IMR-90 (cell line): Measurements from ENCODE around the gene TENM4. TPM values are rescaled to one million over a fixed set of nuclear protein-coding genes. Genes with fewer than 3 reads are reported as not detected.

Experiments
- ATAC-seq: fragments of 200-7000 bp; cut with Tn5 transposase; 2 replicates; pipeline ENCODE4 v1.9.1; 2020; ENCODE audit warnings: low read depth, mild to moderate bottlenecking, moderate library complexity
- BruUV-seq: library from RNA; stranded (reverse); fragments of 400-500 nt; replicated peaks from 2 replicates; lab custom pipeline; 2021; lab: Mats Ljungman, UMichigan
- CTCF ChIA-PET: fragments of 300-600 bp; formaldehyde crosslinking; extraction: SDS; loops from one replicate; lab custom pipeline; 2021; ENCODE audit warnings: antibody characterized with exemption; lab: Yijun Ruan, JAX
- POLR2A ChIA-PET: fragments of 300-600 bp; sonication (Branson Sonifier 250); formaldehyde crosslinking; loops from one replicate; lab custom pipeline; 2022; ENCODE audit warnings: antibody characterized with exemption; ENCODE audit not compliant: unreplicated experiment; lab: Charles Lee
- DNase-seq: peaks from one replicate; pipeline ENCODE4 v3.0.0; 2013
- H2AFZ ChIP-seq: replicated peaks from 2 replicates; pipeline ENCODE3; 2013; ENCODE audit warnings: low read length, mild to moderate bottlenecking; ENCODE audit not compliant: poor library complexity
- H2AK5ac ChIP-seq: 2 replicates; pipeline ENCODE4 v1.6.1; 2013; ENCODE audit warnings: low read depth, low read length, inconsistent platforms
- H2AK9ac ChIP-seq: replicated peaks from 2 replicates; pipeline ENCODE3; 2013; ENCODE audit warnings: mild to moderate bottlenecking, low read depth, low read length, moderate library complexity; ENCODE audit not compliant: poor library complexity
- H2BK120ac ChIP-seq: 2 replicates; pipeline ENCODE4 v1.6.1; 2013; ENCODE audit warnings: low read depth, low read length, inconsistent platforms
- H2BK15ac ChIP-seq: 3 replicates; pipeline ENCODE4 v1.6.1; 2013; ENCODE audit warnings: low read depth, low read length, inconsistent platforms
- H2BK20ac ChIP-seq: 2 replicates; pipeline ENCODE4 v1.6.1; 2013; ENCODE audit warnings: low read depth, mild to moderate bottlenecking, inconsistent platforms, low read length, moderate library complexity
- H2BK5ac ChIP-seq: 2 replicates; pipeline ENCODE4 v1.6.1; 2013; ENCODE audit warnings: mild to moderate bottlenecking, low read depth, low read length, inconsistent platforms; ENCODE audit not compliant: poor library complexity, severe bottlenecking
- H3K14ac ChIP-seq: replicated peaks from 2 replicates; pipeline ENCODE4 v1.6.1; 2013; ENCODE audit warnings: low read depth, low read length, inconsistent platforms
- H3K18ac ChIP-seq: 2 replicates; pipeline ENCODE4 v1.6.1; 2013; ENCODE audit warnings: low read depth, low read length, control low read depth
- H3K23ac ChIP-seq: 2 replicates; pipeline ENCODE4 v1.6.1; 2013; ENCODE audit warnings: low read depth, low read length, inconsistent platforms
- H3K27ac ChIP-seq: 2 replicates; pipeline ENCODE4 v1.5.1; 2013; ENCODE audit warnings: mild to moderate bottlenecking, control low read depth, low read length; ENCODE audit not compliant: insufficient read depth
- H3K27me3 ChIP-seq: 2 replicates; pipeline ENCODE4 v1.6.1; 2013; ENCODE audit warnings: low read length; ENCODE audit not compliant: control insufficient read depth, insufficient read depth
- H3K36me3 ChIP-seq: 2 replicates; pipeline ENCODE4 v1.6.1; 2013; ENCODE audit warnings: low read length, mixed read lengths; ENCODE audit not compliant: control insufficient read depth, insufficient read depth
- H3K4ac ChIP-seq: 2 replicates; pipeline ENCODE4 v1.6.1; 2013; ENCODE audit warnings: low read depth, low read length, inconsistent platforms
- H3K4me1 ChIP-seq: 2 replicates; pipeline ENCODE4 v1.6.1; 2013; ENCODE audit warnings: low read length, mixed read lengths; ENCODE audit not compliant: control insufficient read depth, insufficient read depth
- H3K4me2 ChIP-seq: 2 replicates; pipeline ENCODE4 v1.6.1; 2013; ENCODE audit warnings: low read depth, mild to moderate bottlenecking, control low read depth, low read length, moderate library complexity
- H3K4me3 ChIP-seq: 2 replicates; pipeline ENCODE4 v1.5.1; 2013; ENCODE audit warnings: low read depth, mild to moderate bottlenecking, control low read depth, low read length, moderate library complexity; ENCODE audit not compliant: insufficient read depth
- H3K56ac ChIP-seq: 2 replicates; pipeline ENCODE4 v1.6.1; 2013; ENCODE audit warnings: low read length, inconsistent platforms; ENCODE audit not compliant: insufficient read depth; ENCODE audit errors: extremely low read depth
- H3K79me1 ChIP-seq, 2 experiments: 2 replicates each; pipeline ENCODE4 v1.6.1; 2013; ENCODE audit warnings: low read length in 2 of 2, inconsistent platforms in 1 of 2, low read depth in 1 of 2
- H3K9ac ChIP-seq: 2 replicates; pipeline ENCODE4 v1.6.1; 2013; ENCODE audit warnings: low read depth, low read length, control low read depth
- H3K9me1 ChIP-seq: 2 replicates; pipeline ENCODE4 v1.6.1; 2013; ENCODE audit warnings: low read length, inconsistent platforms; ENCODE audit not compliant: insufficient read depth
- H3K9me3 ChIP-seq: 2 replicates; pipeline ENCODE4 v1.6.1; 2013; ENCODE audit warnings: low read length; ENCODE audit not compliant: control insufficient read depth, insufficient read depth
- H4K20me1 ChIP-seq: 2 replicates; pipeline ENCODE4 v1.6.1; 2013; ENCODE audit warnings: low read length, inconsistent platforms; ENCODE audit not compliant: insufficient read depth
- H4K5ac ChIP-seq: 2 replicates; pipeline ENCODE4 v1.6.1; 2013; ENCODE audit warnings: mild to moderate bottlenecking, low read depth, low read length, control low read depth
- H4K8ac ChIP-seq, 2 experiments: 2 replicates each; pipeline ENCODE4 v1.6.1; 2013; ENCODE audit warnings: low read depth in 2 of 2, low read length in 2 of 2, control low read depth in 1 of 2, inconsistent platforms in 1 of 2
- H4K91ac ChIP-seq: 2 replicates; pipeline ENCODE4 v1.6.1; 2013; ENCODE audit warnings: low read depth, low read length, inconsistent platforms; ENCODE audit not compliant: insufficient read depth
- MAFK ChIP-seq: IDR thresholded peaks from 2 replicates; pipeline ENCODE4 v1.6.1; 2012; ENCODE audit warnings: low read depth, low read length, improper control_type of control experiment
- WGBS, 2 experiments: methylation state at CpG; one replicate each; pipeline versions ENCODE4 v1.1.5 to v1.1.7; 2013; ENCODE audit warnings: missing lambda C conversion rate in 2 of 2; ENCODE audit not compliant: insufficient read length in 1 of 2; ENCODE audit errors: extremely low coverage in 2 of 2; 5-methylcytosine and 5-hydroxymethylcytosine counted together
- dilution Hi-C: fragments of 300-500 bp; cut with HindIII; formaldehyde crosslinking; loops from one replicate; pipeline ENCODE4 v1.14.3; 2018; ENCODE audit warnings: low sequenced_read_pairs; ENCODE audit not compliant: unreplicated experiment
- in situ Hi-C: fragments of 300-500 bp; cut with MboI; formaldehyde crosslinking; loops from 3 replicates; pipeline ENCODE4 v1.14.3; 2019; ENCODE audit warnings: low sequenced_read_pairs, inconsistent platforms, mixed read lengths
- intact Hi-C: fragments of 100-400 bp; cut with micrococcal nuclease; formaldehyde crosslinking; loops from 2 replicates; pipeline ENCODE4 v1.10.0; 2022
- polyA plus RNA-seq, 3 experiments: library from polyadenylated mRNA; depleted of rRNA; stranded (reverse); fragments of >200 nt; gene quantifications; 2 replicates each; pipeline ENCODE4 v1.2.3, GENCODE V29; 2012; ENCODE audit warnings: low replicate concordance in 1 of 3
- total RNA-seq: library from RNA; depleted of rRNA; stranded (reverse); fragments of >200 nt; gene quantifications from 2 replicates; pipeline ENCODE4 v1.2.3, GENCODE V29; 2012

The TENM4 gene
- total and polyA plus RNA-seq, 2 of the 4 experiments (the other 2 are of a cell fraction) = 7.4 to 9.0 TPM

- no TSS peak for BruUV-seq
- Histone ChIP-seq H4K5ac (no peak overlapping the region), H2BK20ac (no peak overlapping the region), H2AK5ac (no peak overlapping the region), H3K9me3 (no peaks in the 10 kb centered on the region), H3K18ac (no peak overlapping the region), H3K56ac (no peak overlapping the region), H3K9me1 (peaks cover 4% of the 10 kb centered on the region; the same call in 1 of the 2 replicates), H3K14ac (no peak overlapping the region), H4K8ac (no peak overlapping the region), H3K4me3 (no peak overlapping the region), H3K4ac (no peak overlapping the region), H3K23ac (no peak overlapping the region), H3K27ac (no peak overlapping the region), H3K27me3 (0 out of 2 replicates have a peak, but pooled peaks cover 3% of the 10 kb centered on the region), H4K91ac (no peak overlapping the region), H3K36me3 (no peaks in the 10 kb centered on the region), H3K4me2 (no peak overlapping the region), H2BK120ac (no peak overlapping the region), H3K4me1 (no peaks in the 10 kb centered on the region), H2BK5ac (no peak overlapping the region), H2AFZ (no peak overlapping the region), H2BK15ac (no peak overlapping the region), H2AK9ac (no peak overlapping the region), H3K79me1 (no peaks in the 10 kb centered on the region), H4K20me1 (no peaks in the 10 kb centered on the region), H3K9ac (no peak overlapping the region)
- dilution Hi-C loops (no loop called here), intact Hi-C loops (no loop called here), in situ Hi-C loops (no loop called here)
- TF ChIP-seq MAFK = no peak
- ChIA-PET POLR2A (no interaction called here), CTCF (interaction anchor here (0.5 kb wide), 1 partner anchor 47 kb away, joined by 3 read pairs; no protein-coding TSS in a partner anchor)
- ATAC-seq (no peak), DNase-seq (no peak)
- 83% methylated on average over 2 of the region's 4 CpGs; no CpG with 5 or more reads in 1 of the 2 experiments for WGBS, 2 experiments
Observed at GRCh38 chr11:78910322-78910721, 530.5 kb downstream of the TENM4 start.
